Neural progenitor cell (in vitro differentiated cells): Measurements from ENCODE around the gene CHAC1.

Experiments
- EZH2 ChIP-seq: fragments of 200-600 bp; sonication (generic); IDR thresholded peaks from 2 replicates; pipeline ENCODE4 v1.6.1; 2017; ENCODE audit warnings: antibody characterized with exemption, mild to moderate bottlenecking, moderate library complexity
- TF ChIP-seq, protein P1 (sequence below): fragments of 200-600 bp; sonication (generic); IDR thresholded peaks from 2 replicates; pipeline ENCODE4 v1.5.1; 2017; ENCODE audit warnings: antibody characterized with exemption, mild to moderate bottlenecking

DNA sequence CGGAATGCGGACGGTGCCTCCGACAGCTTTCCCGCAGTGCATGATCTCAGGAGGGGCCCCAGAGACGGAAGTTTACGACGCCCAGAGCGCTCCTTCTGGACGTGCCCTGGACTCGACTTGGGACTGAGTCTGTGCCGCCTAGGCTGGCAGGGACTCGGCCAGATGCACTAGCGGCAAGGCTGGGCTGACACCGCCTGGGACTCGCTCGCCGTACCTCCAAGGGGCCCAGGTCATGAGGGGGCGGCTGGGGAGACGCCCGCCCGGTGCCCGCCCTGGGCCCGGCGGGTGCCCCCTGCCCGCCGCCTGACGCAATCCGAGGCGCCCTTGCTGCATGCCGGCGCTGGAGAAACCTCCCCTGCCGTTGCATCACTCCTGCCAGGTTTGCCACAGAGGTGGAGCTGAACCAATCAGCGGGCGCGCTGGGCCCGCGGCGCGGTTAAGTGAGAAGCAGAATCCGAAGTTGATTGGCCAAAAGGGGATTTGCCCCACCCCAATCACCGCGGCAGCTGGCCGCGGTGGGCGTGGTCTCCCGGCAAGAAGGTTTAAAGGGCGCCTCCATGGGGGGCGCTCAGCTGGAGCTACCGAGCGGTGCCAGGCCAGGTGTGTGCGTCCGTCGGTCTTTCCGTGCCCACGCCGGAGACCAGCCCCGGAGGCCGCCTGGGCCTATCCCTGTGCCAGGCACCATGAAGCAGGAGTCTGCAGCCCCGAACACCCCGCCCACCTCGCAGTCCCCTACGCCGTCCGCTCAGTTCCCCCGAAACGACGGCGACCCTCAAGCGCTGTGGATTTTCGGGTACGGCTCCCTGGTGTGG is at the start of gene CHAC1:
- TF ChIP-seq, protein P1, sequence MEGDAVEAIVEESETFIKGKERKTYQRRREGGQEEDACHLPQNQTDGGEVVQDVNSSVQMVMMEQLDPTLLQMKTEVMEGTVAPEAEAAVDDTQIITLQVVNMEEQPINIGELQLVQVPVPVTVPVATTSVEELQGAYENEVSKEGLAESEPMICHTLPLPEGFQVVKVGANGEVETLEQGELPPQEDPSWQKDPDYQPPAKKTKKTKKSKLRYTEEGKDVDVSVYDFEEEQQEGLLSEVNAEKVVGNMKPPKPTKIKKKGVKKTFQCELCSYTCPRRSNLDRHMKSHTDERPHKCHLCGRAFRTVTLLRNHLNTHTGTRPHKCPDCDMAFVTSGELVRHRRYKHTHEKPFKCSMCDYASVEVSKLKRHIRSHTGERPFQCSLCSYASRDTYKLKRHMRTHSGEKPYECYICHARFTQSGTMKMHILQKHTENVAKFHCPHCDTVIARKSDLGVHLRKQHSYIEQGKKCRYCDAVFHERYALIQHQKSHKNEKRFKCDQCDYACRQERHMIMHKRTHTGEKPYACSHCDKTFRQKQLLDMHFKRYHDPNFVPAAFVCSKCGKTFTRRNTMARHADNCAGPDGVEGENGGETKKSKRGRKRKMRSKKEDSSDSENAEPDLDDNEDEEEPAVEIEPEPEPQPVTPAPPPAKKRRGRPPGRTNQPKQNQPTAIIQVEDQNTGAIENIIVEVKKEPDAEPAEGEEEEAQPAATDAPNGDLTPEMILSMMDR = peak; percentile 28
- TF ChIP-seq EZH2 = no peak
